ENCODE results near the gene RIPOR3.

Gene RIPOR3

DNA sequence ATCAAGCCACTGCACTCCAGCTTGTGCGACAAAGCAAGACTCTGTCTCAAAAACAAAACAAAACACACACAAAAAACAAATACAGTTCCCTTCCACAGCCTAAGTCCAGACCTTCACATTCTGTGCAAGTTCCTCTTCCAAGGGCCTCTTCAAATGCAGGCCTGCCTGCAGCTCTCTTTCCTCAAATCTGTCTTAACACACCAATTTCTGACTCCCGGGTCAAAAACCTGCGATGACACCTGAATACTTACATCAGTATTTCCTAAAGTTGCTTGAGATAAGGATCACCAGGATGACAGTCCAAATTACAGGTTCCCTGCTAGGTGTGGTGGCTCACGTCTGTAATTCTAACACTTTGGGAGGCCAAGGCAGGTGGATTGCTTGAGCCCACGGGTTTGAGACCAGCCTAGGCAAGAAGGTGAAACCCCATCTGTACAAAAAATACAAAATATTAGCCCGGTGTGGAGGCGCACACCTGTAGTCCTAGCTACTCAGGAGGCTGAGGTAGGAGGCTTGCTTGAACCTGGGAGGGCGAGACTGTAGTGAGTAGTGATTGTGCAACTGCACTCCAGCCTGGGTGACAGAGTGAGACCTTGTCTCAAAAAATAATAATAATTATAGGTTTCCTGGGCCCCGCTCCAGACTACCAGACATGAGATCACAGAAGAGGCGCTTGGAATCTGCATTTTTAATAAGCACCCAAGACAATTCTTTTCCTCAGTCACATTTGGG, 31.2 kb upstream of the RIPOR3 start:
- DNase-seq (ENCODE audit: low read depth): no peak
- TF ChIP-seq, protein P1, sequence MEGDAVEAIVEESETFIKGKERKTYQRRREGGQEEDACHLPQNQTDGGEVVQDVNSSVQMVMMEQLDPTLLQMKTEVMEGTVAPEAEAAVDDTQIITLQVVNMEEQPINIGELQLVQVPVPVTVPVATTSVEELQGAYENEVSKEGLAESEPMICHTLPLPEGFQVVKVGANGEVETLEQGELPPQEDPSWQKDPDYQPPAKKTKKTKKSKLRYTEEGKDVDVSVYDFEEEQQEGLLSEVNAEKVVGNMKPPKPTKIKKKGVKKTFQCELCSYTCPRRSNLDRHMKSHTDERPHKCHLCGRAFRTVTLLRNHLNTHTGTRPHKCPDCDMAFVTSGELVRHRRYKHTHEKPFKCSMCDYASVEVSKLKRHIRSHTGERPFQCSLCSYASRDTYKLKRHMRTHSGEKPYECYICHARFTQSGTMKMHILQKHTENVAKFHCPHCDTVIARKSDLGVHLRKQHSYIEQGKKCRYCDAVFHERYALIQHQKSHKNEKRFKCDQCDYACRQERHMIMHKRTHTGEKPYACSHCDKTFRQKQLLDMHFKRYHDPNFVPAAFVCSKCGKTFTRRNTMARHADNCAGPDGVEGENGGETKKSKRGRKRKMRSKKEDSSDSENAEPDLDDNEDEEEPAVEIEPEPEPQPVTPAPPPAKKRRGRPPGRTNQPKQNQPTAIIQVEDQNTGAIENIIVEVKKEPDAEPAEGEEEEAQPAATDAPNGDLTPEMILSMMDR (conservative IDR thresholded peaks at IDR 0.05; ENCODE audit: low read depth, low read length): no peak
- no peak overlapping the region for H3K4me3 ChIP-seq (ENCODE audit: low read length)

DNA sequence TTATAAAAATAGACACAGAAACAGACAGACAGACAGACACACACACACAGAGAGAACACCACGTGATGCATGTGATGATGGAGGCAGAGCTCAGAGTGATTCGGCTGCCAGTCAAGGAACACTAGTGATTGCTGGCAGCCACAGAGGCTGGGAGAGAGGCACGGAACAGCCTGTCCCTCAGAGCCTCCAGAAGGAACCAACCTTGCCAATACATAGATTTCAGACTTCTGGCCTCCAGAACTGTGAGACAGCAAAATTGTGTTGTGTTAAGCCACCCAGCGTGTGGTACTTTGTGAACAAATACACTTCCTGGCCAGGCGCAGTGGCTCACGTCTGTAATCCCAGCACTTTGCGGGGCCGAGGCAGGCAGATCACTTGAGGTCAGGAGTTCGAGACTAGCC, 30.5 kb upstream of the RIPOR3 start:
- H3K4me3 ChIP-seq (ENCODE audit: low read length): no peak overlapping the region
- TF ChIP-seq, protein P1 (conservative IDR thresholded peaks at IDR 0.05; ENCODE audit: low read depth, low read length): no peak
- DNase-seq (ENCODE audit: low read depth): no peak

DNA sequence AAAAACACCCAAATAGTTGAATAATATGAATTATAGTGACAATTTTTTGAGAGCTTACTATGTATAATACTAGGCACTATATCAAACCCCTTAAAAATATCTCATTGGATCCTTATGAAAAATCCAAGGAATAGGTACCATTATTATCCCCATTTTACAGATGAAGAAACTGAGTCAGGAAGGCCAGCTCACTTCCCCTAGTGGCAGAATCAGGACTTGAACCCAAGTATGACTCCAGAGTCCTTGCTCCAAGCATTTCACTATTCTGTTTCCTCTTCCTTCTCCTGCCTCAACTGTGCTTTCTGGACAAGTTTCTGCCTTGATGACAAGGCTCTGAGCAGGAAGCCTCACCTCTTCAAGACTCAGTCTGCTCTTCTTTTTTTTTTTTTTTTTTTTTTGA, 29.2 kb upstream of the RIPOR3 start:
- H3K4me3 ChIP-seq (ENCODE audit: low read length): no peak overlapping the region
- DNase-seq (ENCODE audit: low read depth): no peak
- TF ChIP-seq, protein P1 (conservative IDR thresholded peaks at IDR 0.05; ENCODE audit: low read depth, low read length): no peak

DNA sequence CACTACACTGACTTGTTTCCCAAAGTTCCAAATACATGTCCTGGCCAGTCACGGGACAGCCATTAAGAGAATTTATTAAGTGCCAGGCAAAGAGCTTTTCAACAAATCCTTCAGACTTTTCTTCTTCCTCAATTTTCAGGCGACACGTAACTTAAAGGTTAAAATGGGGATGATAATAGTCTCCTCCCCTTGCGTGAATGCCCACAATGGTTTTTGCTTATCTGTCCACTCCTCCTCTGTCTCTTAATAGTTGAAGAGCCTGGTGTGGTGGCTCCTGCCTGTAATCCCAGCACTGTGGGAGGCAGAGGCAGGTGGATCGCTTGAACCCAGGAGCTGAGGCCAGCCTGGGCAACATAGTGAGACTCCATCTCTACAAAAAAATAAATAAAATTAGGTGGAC, 28.7 kb upstream of the RIPOR3 start:
- TF ChIP-seq, protein P1 (conservative IDR thresholded peaks at IDR 0.05; ENCODE audit: low read depth, low read length): no peak
- no peak for DNase-seq (ENCODE audit: low read depth)
- H3K4me3 ChIP-seq (ENCODE audit: low read length): no peak overlapping the region

DNA sequence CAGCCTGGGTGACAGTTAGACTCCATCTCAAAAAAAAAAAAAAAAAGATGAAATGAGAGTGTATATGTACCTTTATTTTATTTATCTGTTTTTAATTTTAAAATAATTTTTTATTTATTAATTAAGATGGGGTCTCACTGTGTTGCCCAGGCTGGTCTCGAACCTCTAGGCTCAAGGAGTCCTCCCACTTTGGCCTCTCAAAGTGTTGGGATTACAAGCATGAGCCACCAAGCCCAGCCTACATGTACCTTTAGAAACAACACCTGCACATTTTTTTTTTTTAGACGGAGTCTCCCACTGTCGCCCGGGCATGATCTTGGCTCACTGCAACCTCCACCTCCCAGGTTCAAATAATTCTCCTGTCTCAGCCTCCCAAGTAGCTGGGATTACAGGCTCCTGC, 28.0 kb upstream of the RIPOR3 start:
- no peak for DNase-seq (ENCODE audit: low read depth)
- no peak overlapping the region for H3K4me3 ChIP-seq (ENCODE audit: low read length)
- TF ChIP-seq, protein P1 (conservative IDR thresholded peaks at IDR 0.05; ENCODE audit: low read depth, low read length): no peak

DNA sequence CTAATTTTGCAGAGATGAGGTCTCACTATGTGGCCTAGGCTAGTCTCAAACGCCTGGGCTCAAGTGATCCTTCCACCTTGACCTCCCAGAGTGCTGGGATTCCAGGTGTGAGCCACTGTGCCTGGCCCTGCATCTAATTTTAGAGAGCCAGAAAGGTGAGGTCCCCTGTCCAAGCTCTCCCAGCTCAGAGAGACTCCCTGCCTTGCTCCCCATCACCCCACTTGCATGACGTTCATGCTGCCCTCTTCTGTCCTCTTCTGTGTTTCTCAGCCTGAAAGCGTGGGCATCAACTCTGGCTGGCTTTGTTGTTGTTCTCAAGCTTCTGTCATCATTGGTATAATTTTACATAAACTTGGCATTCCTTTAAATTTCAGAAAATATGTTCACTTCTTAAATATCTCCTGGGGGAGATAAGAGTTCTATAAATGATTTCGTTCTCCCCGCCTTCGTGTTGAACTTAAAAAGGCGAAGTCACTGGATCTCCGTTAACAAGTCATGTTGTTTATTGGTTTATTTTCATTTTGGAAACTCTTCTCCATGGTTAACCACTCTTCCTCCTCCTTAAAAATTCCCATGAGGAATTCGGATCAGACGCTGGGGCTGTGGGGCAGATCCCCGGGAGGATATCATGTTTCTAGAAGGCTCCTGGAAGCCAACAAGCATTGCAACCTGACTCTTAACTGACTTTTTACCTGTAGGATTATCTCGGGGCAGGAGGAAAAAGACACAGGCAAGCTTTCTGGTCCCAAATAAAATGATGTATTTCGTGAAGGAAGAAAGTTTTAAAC, 26.8 kb upstream of the RIPOR3 start:
- no peak for DNase-seq (ENCODE audit: low read depth)
- no peak overlapping the region for H3K4me3 ChIP-seq (ENCODE audit: low read length)
- TF ChIP-seq, protein P1 (conservative IDR thresholded peaks at IDR 0.05; ENCODE audit: low read depth, low read length): peak; percentile 8

DNA sequence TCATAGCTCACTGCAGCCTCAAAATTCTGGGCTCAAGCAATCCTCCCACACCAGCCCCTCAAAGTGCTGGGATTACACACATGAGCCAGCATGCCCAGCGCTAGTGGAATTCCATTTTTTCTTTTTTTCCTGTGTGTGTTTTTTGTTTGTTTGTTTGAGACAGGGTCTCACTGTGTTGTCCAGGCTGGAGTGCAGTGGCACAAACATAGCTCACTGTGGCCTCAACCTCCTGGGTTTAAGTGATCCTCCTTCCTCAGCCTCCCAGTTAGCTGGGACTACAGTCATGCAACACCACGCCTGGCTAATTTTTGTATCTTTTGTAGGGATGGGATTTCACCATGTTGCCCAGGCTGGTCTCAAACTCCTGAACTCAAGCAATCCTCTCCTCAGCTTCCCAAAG, 26.0 kb upstream of the RIPOR3 start:
- H3K4me3 ChIP-seq (ENCODE audit: low read length): no peak overlapping the region
- no peak for DNase-seq (ENCODE audit: low read depth)
- TF ChIP-seq, protein P1 (conservative IDR thresholded peaks at IDR 0.05; ENCODE audit: low read depth, low read length): no peak

All from retinal pigment epithelial cell (primary cell).